OCI-LY7 (cell line): Measurements from ENCODE around the gene C6orf120. TPM values are rescaled to one million over a fixed set of nuclear protein-coding genes. Genes with fewer than 3 reads are reported as not detected.

Experiments used
- BruUV-seq: library from RNA; stranded (reverse); fragments of 400-500 nt; replicated peaks from 2 replicates; lab custom pipeline; 2021; lab: Mats Ljungman, UMichigan
- CTCF ChIA-PET: fragments of 300-600 bp; sonication (Branson Sonifier 250); formaldehyde crosslinking; loops from one replicate; lab custom pipeline; 2022; ENCODE audit warnings: antibody characterized with exemption; ENCODE audit not compliant: unreplicated experiment; lab: Charles Lee
- POLR2A ChIA-PET: fragments of 300-600 bp; sonication (Branson Sonifier 250); formaldehyde crosslinking; loops from one replicate; lab custom pipeline; 2022; ENCODE audit warnings: antibody characterized with exemption; lab: Charles Lee
- DNase-seq: peaks from one replicate; pipeline ENCODE4 v3.0.0-alpha.2; 2015; ENCODE audit warnings: low spot score
- H2AFZ ChIP-seq: fragments of 200-600 bp; sonication (generic), shearing (Covaris generic); 2 replicates; pipeline ENCODE4 v1.6.1; 2014; ENCODE audit warnings: mild to moderate bottlenecking, antibody characterized with exemption, low read length, moderate library complexity
- H3K27ac ChIP-seq: fragments of 200-600 bp; sonication (generic); 2 replicates; pipeline ENCODE4 v1.5.1; 2014; ENCODE audit warnings: mixed run types, low read depth, mild to moderate bottlenecking, moderate library complexity, low read length, inconsistent platforms; ENCODE audit not compliant: poor library complexity, severe bottlenecking
- H3K36me3 ChIP-seq: fragments of 200-600 bp; sonication (generic); 2 replicates; pipeline ENCODE4 v1.6.1; 2014; ENCODE audit warnings: mild to moderate bottlenecking, antibody characterized with exemption, low read length, moderate library complexity, mixed read lengths; ENCODE audit not compliant: insufficient read depth
- H3K4me1 ChIP-seq: fragments of 200-600 bp; sonication (generic); 2 replicates; pipeline ENCODE4 v1.5.1; 2014; ENCODE audit warnings: mild to moderate bottlenecking, low read length; ENCODE audit not compliant: insufficient read depth, poor library complexity, severe bottlenecking
- H3K4me2 ChIP-seq: fragments of 200-600 bp; sonication (generic); 2 replicates; pipeline ENCODE4 v1.6.1; 2014; ENCODE audit warnings: mild to moderate bottlenecking, low read length
- H3K4me3 ChIP-seq: fragments of 200-600 bp; sonication (generic); 2 replicates; pipeline ENCODE4 v1.5.1; 2014; ENCODE audit warnings: mild to moderate bottlenecking, low read depth, low read length; ENCODE audit not compliant: poor library complexity, severe bottlenecking
- H3K79me2 ChIP-seq: fragments of 200-600 bp; sonication (generic); 2 replicates; pipeline ENCODE4 v1.6.1; 2016; ENCODE audit warnings: low read depth, mild to moderate bottlenecking, low read length, moderate library complexity, mixed read lengths; ENCODE audit not compliant: insufficient read depth
- H3K9me2 ChIP-seq: fragments of 200-600 bp; sonication (generic); 2 replicates; pipeline ENCODE4 v1.6.1; 2016; ENCODE audit warnings: mild to moderate bottlenecking, low read length, mixed read lengths; ENCODE audit not compliant: insufficient read depth
- H3K9me3 ChIP-seq: fragments of 200-600 bp; sonication (generic); 2 replicates; pipeline ENCODE4 v1.6.1; 2014; ENCODE audit warnings: mild to moderate bottlenecking, mixed run types, low read length, mixed read lengths
- H4K20me1 ChIP-seq: fragments of 200-600 bp; sonication (generic); 2 replicates; pipeline ENCODE4 v1.6.1; 2014; ENCODE audit warnings: mild to moderate bottlenecking, antibody characterized with exemption, low read length, moderate library complexity, mixed read lengths; ENCODE audit not compliant: insufficient read depth
- CTCF ChIP-seq: fragments of 200-600 bp; sonication (generic); conservative IDR thresholded peaks from 2 replicates; pipeline ENCODE4 v1.5.1; 2014; ENCODE audit warnings: mild to moderate bottlenecking, antibody characterized with exemption, low read length, moderate library complexity, mixed read lengths
- EZH2phosphoT487 ChIP-seq: fragments of 200-600 bp; sonication (generic); IDR thresholded peaks from 2 replicates; pipeline ENCODE4 v1.6.1; 2018; ENCODE audit warnings: low read depth, borderline replicate concordance, mild to moderate bottlenecking, mixed run types, antibody characterized with exemption, low read length, moderate library complexity, mixed read lengths
- intact Hi-C: fragments of 100-400 bp; cut with micrococcal nuclease; formaldehyde crosslinking; loops from one replicate; pipeline ENCODE4 v1.10.0; 2022; ENCODE audit not compliant: unreplicated experiment
- total RNA-seq, 2 experiments: library from RNA; depleted of rRNA in 1 of 2; stranded (reverse); fragments of >200 nt in 1 of 2; shearing (Covaris generic) in 1 of 2; gene quantifications; 2 replicates each; pipeline ENCODE4 v1.2.3, GENCODE V29; 2014 to 2022

C6orf120 gene
- total RNA-seq, 2 experiments from 2014 or later, result 19.0 to 30.3 TPM

GRCh38 chr6:169684056-169684455, 17.9 kb upstream of the C6orf120 start:
- Histone ChIP-seq H3K4me2 (no peak overlapping the region), H3K36me3 (peaks cover 99% of the 10 kb centered on the region), H3K27ac (no peak overlapping the region), H3K79me2 (0 out of 2 replicates have a peak, but pooled peaks cover 7% of the 10 kb centered on the region), H4K20me1 (no peaks in the 10 kb centered on the region), H3K4me3 (no peak overlapping the region), H3K9me2 (no peaks in the 10 kb centered on the region), H2AFZ (no peak overlapping the region), H3K9me3 (peaks cover 48% of the 10 kb centered on the region), H3K4me1 (no peaks in the 10 kb centered on the region)
- no peak for DNase-seq
- TF ChIP-seq EZH2phosphoT487, result no peak
- BruUV-seq, result no TSS peak
- ChIA-PET POLR2A (interaction anchor here (1.3 kb wide), 1 partner anchor 19 kb away, joined by 4 read pairs; no protein-coding TSS in a partner anchor), CTCF (no interaction called here)
- intact Hi-C loops, result no loop called here

GRCh38 chr6:169685860-169686259, 16.1 kb upstream of the C6orf120 start:
- no TSS peak for BruUV-seq
- H3K9me2 ChIP-seq, result no peaks in the 10 kb centered on the region
- H3K27ac ChIP-seq, result no peak overlapping the region
- H3K9me3 ChIP-seq, result peaks cover 44% of the 10 kb centered on the region
- no peak for DNase-seq
- H4K20me1 ChIP-seq, result no peaks in the 10 kb centered on the region
- no peak overlapping the region for H3K4me2 ChIP-seq
- H2AFZ ChIP-seq, result no peak overlapping the region
- ChIA-PET POLR2A (interaction anchor here (0.7 kb wide), 1 partner anchor 159 kb away, joined by 3 read pairs; no protein-coding TSS in a partner anchor), CTCF (no interaction called here)
- H3K4me3 ChIP-seq, result no peak overlapping the region
- no peaks in the 10 kb centered on the region for H3K4me1 ChIP-seq
- intact Hi-C loops, result no loop called here
- peaks cover 91% of the 10 kb centered on the region for H3K36me3 ChIP-seq
- TF ChIP-seq CTCF (no peak), EZH2phosphoT487 (no peak)
- H3K79me2 ChIP-seq, result 0 out of 2 replicates have a peak, but pooled peaks cover 7% of the 10 kb centered on the region

GRCh38 chr6:169689287-169689686, 12.6 kb upstream of the C6orf120 start:
- Histone ChIP-seq H4K20me1 (no peaks in the 10 kb centered on the region), H3K4me1 (no peaks in the 10 kb centered on the region), H3K27ac (no peak overlapping the region), H3K4me2 (no peak overlapping the region), H3K4me3 (no peak overlapping the region), H3K9me2 (no peaks in the 10 kb centered on the region), H3K79me2 (0 out of 2 replicates have a peak, but pooled peaks cover 6% of the 10 kb centered on the region), H3K9me3 (peaks cover 31% of the 10 kb centered on the region), H2AFZ (no peak overlapping the region), H3K36me3 (peaks cover 77% of the 10 kb centered on the region)
- CTCF ChIA-PET, result no interaction called here
- intact Hi-C loops, result no loop called here
- no peak for TF ChIP-seq EZH2phosphoT487
- DNase-seq, result no peak
- POLR2A ChIA-PET, result no interaction called here
- BruUV-seq, result no TSS peak
